HCT116 (cell line): ENCODE measurements around the gene SCN1B.
"Not testable (repeated sequence)": the region's sequence is repeated elsewhere in the genome, so short reads cannot be mapped to it uniquely, and the experiment has no call there.

Experiments
- CBX3 ChIP-seq: IDR thresholded peaks from 2 replicates; pipeline ENCODE4 v1.6.1; 2012; ENCODE audit warnings: low read depth
- CTCF ChIP-seq, 3 experiments: fragments of 200-600 bp in 1 of 3; sonication (generic) in 1 of 3; IDR thresholded peaks in 2 of 3; conservative IDR thresholded peaks in 1 of 3; 2 replicates each; pipeline ENCODE4 v1.5.1; 2012 to 2017; ENCODE audit warnings: low read depth in 2 of 3, low read length in 2 of 3, antibody characterized with exemption in 1 of 3, borderline replicate concordance in 1 of 3, control low read depth in 1 of 3, mild to moderate bottlenecking in 1 of 3, mixed read lengths in 1 of 3, mixed run types in 1 of 3, moderate library complexity in 1 of 3; ENCODE audit not compliant: insufficient read depth in 1 of 3
- REST ChIP-seq: IDR thresholded peaks from 2 replicates; pipeline ENCODE4 v1.6.1; 2012; ENCODE audit warnings: low read depth
- SP1 ChIP-seq: IDR thresholded peaks from 2 replicates; pipeline ENCODE4 v1.6.1; 2012; ENCODE audit warnings: low read depth

GRCh38 chr19:35029275-35029736, 964 bp upstream of the SCN1B start:
- not testable (repeated sequence) for TF ChIP-seq SP1; CTCF (IDR thresholded peaks at IDR 0.05 in 2 of 3, conservative IDR thresholded peaks at IDR 0.05 in 1 of 3; ENCODE audit: borderline replicate concordance in 1 of 3, insufficient read depth in 1 of 3, low read depth in 2 of 3, low read length in 2 of 3); REST; CBX3
